HG03457 (cell line): ENCODE measurements around the gene PLBD2.

Experiments
- ATAC-seq: cut with Tn5 transposase; IDR thresholded peaks from one replicate; pipeline ENCODE4 v1.9.1; 2021; ENCODE audit warnings: moderate number of reproducible peaks; ENCODE audit not compliant: unreplicated experiment

PLBD2 gene

GRCh38 chr12:113414519-113415038 lies 56.2 kb downstream of the PLBD2 start:
- ATAC-seq: no peak

DNA sequence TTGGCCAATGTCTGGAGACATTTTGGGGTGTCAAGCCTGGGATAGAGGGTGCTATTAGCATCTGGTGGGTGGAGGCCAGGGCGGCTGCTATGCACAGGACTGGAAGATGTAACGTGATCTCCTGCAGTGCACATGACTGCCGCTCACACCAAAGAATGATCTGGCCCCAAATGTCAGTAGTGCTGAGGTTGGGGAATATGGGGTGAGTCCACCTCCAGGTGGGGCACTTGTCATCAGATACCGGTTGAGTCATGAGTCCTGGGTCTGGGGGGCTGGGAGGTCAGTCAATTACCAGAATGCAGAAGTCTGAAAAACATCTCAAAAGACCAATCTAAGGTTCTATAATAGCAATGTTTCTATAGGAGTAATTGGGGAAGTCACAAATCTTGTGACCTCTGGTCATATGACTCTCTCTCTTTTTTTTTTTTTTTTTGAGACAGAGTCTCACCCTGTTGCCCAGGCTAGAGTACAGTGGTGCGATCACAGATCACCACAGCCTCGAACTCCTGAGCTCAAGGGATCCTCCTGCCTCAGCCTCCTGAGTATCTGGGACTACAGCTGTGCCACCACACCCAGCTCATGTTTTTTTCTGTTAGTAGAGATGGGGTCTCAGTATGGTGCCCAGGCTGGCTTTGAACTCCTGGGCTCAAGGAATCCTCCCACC lies 57.8 kb downstream of the PLBD2 start:
- ATAC-seq: no peak

DNA sequence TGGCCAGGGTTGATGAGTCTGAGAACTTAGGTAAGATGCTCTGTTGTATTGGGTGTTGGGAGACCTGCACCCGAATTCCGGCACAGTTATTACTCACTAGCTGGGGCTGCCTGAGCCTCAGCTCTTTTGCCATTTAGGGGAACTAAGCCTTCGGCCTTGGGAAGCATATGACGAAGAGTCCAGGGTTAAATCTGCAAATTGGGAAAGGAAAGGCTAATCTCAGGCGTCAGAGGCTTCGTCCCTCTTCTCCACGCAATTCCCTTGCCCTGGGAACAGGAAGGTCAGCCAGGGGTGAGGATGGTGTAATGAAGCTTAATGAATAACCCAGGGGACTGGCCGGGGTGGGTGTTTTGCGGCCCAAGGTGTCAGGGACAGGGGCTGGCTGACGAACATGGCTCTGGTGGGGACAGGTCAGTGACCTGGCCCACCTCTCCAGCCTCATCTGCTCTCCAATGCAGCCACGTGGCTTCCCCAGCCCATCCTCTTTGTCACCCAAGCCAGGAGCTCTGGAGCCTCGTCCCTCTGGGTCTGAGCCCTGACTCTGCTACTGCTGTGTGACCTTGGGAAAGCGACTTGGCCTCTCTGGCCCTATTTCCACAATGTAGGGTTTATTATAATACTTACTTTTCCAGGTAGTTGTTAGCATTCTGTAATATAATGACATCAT lies 60.0 kb downstream of the PLBD2 start:
- no peak for ATAC-seq

GRCh38 chr12:113420996-113421595 lies 62.7 kb downstream of the PLBD2 start:
- ATAC-seq: no peak

GRCh38 chr12:113422030-113422885 lies 63.9 kb downstream of the PLBD2 start, which contains the start of gene SDSL:
TSS of gene SDSL (plus strand) at chr12:113422380. CDS start at chr12:113427983, 5,603 bp downstream.
- ATAC-seq: peak; percentile 90

GRCh38 chr12:113422886-113423669 lies 64.7 kb downstream of the PLBD2 start:
- no peak for ATAC-seq

- no peak for ATAC-seq
Observed at GRCh38 chr12:113424456-113424855, 66.1 kb downstream of the PLBD2 start.

- no peak for ATAC-seq
Observed at GRCh38 chr12:113424915-113425823, 66.8 kb downstream of the PLBD2 start.

DNA sequence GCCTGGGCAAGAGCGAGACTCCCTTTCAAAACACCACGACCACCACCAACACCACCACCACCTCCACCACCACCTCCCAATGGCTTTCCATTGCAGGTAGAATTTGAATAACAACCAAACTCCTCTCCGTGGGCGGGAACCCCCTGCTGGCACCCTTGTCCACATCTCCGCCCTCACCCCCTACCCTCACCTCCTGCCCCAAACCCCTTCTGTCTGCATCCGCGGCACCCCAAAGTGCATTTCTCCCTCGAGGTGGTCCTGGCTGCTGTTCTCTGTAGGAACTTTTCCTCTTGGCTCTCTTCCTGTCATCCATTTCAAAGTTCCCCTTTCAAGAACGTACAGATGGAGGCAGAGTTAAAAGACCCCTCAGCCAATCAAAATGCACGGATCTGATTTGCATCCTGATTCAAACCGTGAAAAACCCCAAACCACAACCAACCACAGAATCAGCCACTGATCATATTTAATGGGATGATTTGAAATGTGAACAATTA lies 67.6 kb downstream of the PLBD2 start:
- ATAC-seq: no peak

DNA sequence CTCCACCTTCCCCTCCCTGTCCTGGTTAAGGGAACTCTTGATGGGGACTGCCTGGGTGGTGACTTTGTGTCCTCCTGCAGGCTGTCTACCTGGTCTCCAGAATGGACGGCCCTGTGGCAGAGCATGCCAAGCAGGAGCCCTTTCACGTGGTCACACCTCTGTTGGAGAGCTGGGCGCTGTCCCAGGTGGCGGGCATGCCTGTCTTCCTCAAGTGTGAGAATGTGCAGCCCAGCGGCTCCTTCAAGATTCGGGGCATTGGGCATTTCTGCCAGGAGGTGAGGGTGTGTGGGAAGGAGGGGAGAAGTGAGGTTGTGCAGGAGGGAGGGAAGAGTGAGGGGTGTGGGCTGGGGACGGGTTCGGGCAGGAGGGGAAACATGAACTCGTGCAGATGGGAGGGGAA lies 69.5 kb downstream of the PLBD2 start:
- ATAC-seq: no peak

GRCh38 chr12:113428482-113428881 lies 70.1 kb downstream of the PLBD2 start:
- ATAC-seq: no peak

GRCh38 chr12:113432986-113433385 lies 74.6 kb downstream of the PLBD2 start:
- ATAC-seq: no peak

DNA sequence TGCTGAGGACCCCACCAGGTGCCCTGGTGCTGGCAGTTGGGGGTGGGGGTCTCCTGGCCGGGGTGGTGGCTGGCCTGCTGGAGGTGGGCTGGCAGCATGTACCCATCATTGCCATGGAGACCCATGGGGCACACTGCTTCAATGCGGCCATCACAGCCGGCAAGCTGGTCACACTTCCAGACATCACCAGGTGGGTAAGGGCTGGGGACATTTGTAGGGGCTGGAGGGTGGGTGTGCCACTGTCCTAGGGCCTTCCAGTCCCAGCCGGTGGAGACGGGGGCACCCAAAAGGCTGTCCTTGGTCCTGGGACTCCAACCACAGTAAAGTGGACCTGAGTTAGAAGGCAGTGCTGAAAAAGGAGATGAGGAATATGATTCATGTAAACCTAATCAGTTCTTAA lies 77.0 kb downstream of the PLBD2 start:
- no peak for ATAC-seq

- ATAC-seq: no peak
Observed at GRCh38 chr12:113436586-113436985, 78.2 kb downstream of the PLBD2 start.

GRCh38 chr12:113436993-113437728 lies 78.8 kb downstream of the PLBD2 start:
- ATAC-seq: no peak

GRCh38 chr12:113437729-113438100 lies 79.3 kb downstream of the PLBD2 start:
- ATAC-seq: no peak

DNA sequence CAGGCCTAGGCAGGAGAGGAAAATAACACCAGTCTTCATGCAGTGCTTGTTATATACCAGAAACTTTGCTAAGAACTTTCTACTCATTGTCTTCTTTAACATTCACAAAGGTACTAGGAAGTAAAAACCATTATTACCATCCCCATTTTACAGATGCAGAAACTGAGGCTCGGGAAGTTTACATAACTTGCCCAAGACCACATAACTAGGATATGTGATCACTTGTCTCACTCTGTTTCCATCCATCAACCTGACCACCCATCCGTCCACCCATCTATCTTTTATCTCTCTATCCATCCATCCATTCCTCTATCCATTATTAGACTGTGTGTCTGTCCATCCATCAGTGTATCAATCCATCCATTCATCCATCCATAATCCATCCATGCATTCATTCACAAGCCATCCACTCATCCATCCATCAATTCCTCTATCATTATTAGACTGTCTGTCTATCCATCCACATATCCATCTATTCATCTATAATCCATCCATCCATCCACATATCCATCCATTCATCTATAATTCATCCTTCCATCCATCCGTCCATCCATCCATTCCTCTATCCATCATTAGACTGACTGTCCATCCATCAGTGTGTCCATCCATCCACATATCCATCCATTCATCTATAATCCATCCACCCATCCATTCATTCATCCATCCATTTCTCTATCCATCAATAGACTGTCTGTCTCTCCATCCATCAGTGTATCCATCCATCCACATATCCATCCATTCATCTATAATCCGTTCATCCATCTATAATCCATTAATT lies 80.3 kb downstream of the PLBD2 start:
- ATAC-seq: no peak

- no peak for ATAC-seq
Observed at GRCh38 chr12:113439301-113439597, 80.9 kb downstream of the PLBD2 start.
